ENCODE results near the gene THSD7B. TPM values are rescaled to one million over a fixed set of nuclear protein-coding genes. Genes with fewer than 3 reads are reported as not detected.

The THSD7B gene
- total RNA-seq, 1 donor from 2014 or later = 1.2 TPM

- Histone ChIP-seq H3K4me2 (no peak overlapping the region), H3K27ac (no peak overlapping the region), H3K36me3 (no peaks in the 10 kb centered on the region), H3K4me1 (no peaks in the 10 kb centered on the region), H3K9ac (no peak overlapping the region), H2AFZ (replicated peaks) (no peak overlapping the region), H3K79me2 (ENCODE audit: low read depth) (no peaks in the 10 kb centered on the region), H3K27me3 (no peaks in the 10 kb centered on the region), H3K4me3 (no peak overlapping the region), H4K20me1 (ENCODE audit: low read depth) (no peaks in the 10 kb centered on the region), H3K9me3 (ENCODE audit: low read depth) (no peaks in the 10 kb centered on the region), H3F3A (ENCODE audit: low read depth) (no peaks in the 10 kb centered on the region)
- no peak overlapping the region for H3K27ac Mint-ChIP-seq
- H3K27me3 Mint-ChIP-seq (ENCODE audit: insufficient read depth, low read depth) = peaks cover 6% of the 10 kb centered on the region
- H3K36me3 Mint-ChIP-seq = no peaks in the 10 kb centered on the region
- H3K9me3 Mint-ChIP-seq = no peaks in the 10 kb centered on the region
- no peaks in the 10 kb centered on the region for H3K4me1 Mint-ChIP-seq
- no peak overlapping the region for H3K4me3 Mint-ChIP-seq
- TF ChIP-seq EZH2phosphoT487 (IDR thresholded peaks at IDR 0.05) = no peak
- no peak for TF ChIP-seq EZH2 (IDR thresholded peaks at IDR 0.05)
- no peak for TF ChIP-seq CTCF (IDR thresholded peaks at IDR 0.05)
- no peak for DNase-seq (ENCODE audit: low spot score)
Observed at GRCh38 chr2:137154946-137155345, 389.6 kb downstream of the THSD7B start.

DNA sequence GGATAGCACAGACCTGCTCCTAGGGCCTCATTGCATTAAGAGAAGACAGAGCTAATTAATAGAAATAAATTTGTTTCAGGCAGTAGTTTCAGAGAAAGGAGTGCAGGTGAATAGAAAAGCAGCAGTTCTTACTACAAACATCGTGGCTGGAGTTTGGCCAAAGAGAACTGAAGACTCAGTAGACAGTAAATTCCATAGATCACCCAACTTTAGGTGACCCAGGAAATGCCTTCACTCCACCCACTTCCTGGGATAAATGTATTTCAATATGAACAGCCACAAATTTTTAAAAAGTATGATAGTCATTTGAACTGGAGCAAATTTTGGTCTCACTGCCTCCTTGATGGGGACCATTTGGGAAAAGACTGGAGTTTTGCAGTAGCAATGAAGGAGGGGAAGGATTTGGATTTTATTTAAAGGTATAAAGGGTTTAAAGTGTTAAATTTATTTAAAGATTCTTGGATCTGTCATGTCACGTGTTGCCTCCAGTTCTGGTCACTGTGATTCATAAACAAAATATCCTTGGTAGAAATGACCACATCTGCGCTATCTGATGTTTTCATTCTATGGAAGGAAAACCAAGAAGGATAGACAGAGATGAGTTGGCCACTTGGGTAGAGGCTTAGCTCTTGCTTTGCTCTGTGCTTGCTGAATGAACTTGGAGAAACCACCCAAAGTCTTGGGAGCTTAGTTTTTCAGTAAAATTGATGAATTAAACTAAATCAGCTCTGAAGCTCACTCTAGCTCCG, 390.2 kb downstream of the THSD7B start:
- H3K27ac Mint-ChIP-seq = no peak overlapping the region
- H3K9me3 Mint-ChIP-seq = no peaks in the 10 kb centered on the region

GRCh38 chr2:137156221-137156844, 391.0 kb downstream of the THSD7B start:
- no peak overlapping the region for H3K4me3 ChIP-seq
- no peaks in the 10 kb centered on the region for H3K4me1 ChIP-seq
- H2AFZ ChIP-seq (replicated peaks) = no peak overlapping the region
- Mint-ChIP-seq H3K36me3 (no peaks in the 10 kb centered on the region), H3K4me1 (no peaks in the 10 kb centered on the region), H3K27me3 (ENCODE audit: insufficient read depth, low read depth) (peaks cover 6% of the 10 kb centered on the region), H3K4me3 (no peak overlapping the region), H3K9me3 (no peaks in the 10 kb centered on the region), H3K27ac (peak overlapping the region; percentile 42)
- no peak overlapping the region for H3K9ac ChIP-seq
- no peaks in the 10 kb centered on the region for H3K36me3 ChIP-seq
- no peak for TF ChIP-seq EZH2 (IDR thresholded peaks at IDR 0.05)
- no peak for TF ChIP-seq CTCF (IDR thresholded peaks at IDR 0.05)
- no peak for TF ChIP-seq EZH2phosphoT487 (IDR thresholded peaks at IDR 0.05)
- H3K79me2 ChIP-seq (ENCODE audit: low read depth) = no peaks in the 10 kb centered on the region
- no peaks in the 10 kb centered on the region for H3K9me3 ChIP-seq (ENCODE audit: low read depth)
- H3F3A ChIP-seq (ENCODE audit: low read depth) = no peaks in the 10 kb centered on the region
- no peaks in the 10 kb centered on the region for H4K20me1 ChIP-seq (ENCODE audit: low read depth)
- no peak overlapping the region for H3K4me2 ChIP-seq
- DNase-seq (ENCODE audit: low spot score) = no peak
- H3K27ac ChIP-seq = no peak overlapping the region
- no peaks in the 10 kb centered on the region for H3K27me3 ChIP-seq

More for the DNA sequence above, 390.2 kb downstream of the THSD7B start:
- DNase-seq (ENCODE audit: low spot score) = no peak
- Histone ChIP-seq H3K9ac (no peak overlapping the region), H3K4me2 (no peak overlapping the region), H3K4me3 (no peak overlapping the region), H3K27ac (no peak overlapping the region), H3K79me2 (ENCODE audit: low read depth) (no peaks in the 10 kb centered on the region), H3K4me1 (no peaks in the 10 kb centered on the region), H3F3A (ENCODE audit: low read depth) (no peaks in the 10 kb centered on the region), H3K36me3 (no peaks in the 10 kb centered on the region), H3K27me3 (no peaks in the 10 kb centered on the region), H2AFZ (replicated peaks) (no peak overlapping the region), H3K9me3 (ENCODE audit: low read depth) (no peaks in the 10 kb centered on the region), H4K20me1 (ENCODE audit: low read depth) (no peaks in the 10 kb centered on the region)
- no peaks in the 10 kb centered on the region for H3K4me1 Mint-ChIP-seq
- H3K36me3 Mint-ChIP-seq = no peaks in the 10 kb centered on the region
- no peak overlapping the region for H3K4me3 Mint-ChIP-seq
- TF ChIP-seq EZH2phosphoT487 (IDR thresholded peaks at IDR 0.05) = no peak
- TF ChIP-seq CTCF (IDR thresholded peaks at IDR 0.05) = no peak
- H3K27me3 Mint-ChIP-seq (ENCODE audit: insufficient read depth, low read depth) = peaks cover 6% of the 10 kb centered on the region

Measured in neural progenitor cell (in vitro differentiated cells).